HL-60/S4 (cell line): ENCODE results near the gene SEPTIN5.

Source experiments
- in situ Hi-C: fragments of 300-500 bp; cut with MboI; formaldehyde crosslinking; loops from 2 replicates; pipeline ENCODE4 v1.14.3; 2022; ENCODE audit warnings: low sequenced_read_pairs

The SEPTIN5 gene

GRCh38 chr22:19731361-19732135 lies 17.2 kb downstream of the SEPTIN5 start:
- in situ Hi-C loops, result no loop called here

GRCh38 chr22:19732403-19733113 lies 18.3 kb downstream of the SEPTIN5 start:
- in situ Hi-C loops, result no loop called here

- in situ Hi-C loops, result no loop called here
Measured at GRCh38 chr22:19733755-19734154, 19.5 kb downstream of the SEPTIN5 start.

GRCh38 chr22:19734163-19734562 lies 19.9 kb downstream of the SEPTIN5 start:
- in situ Hi-C loops, result no loop called here

GRCh38 chr22:19734837-19735382 lies 20.6 kb downstream of the SEPTIN5 start:
- in situ Hi-C loops, result no loop called here

GRCh38 chr22:19735665-19736510 lies 21.6 kb downstream of the SEPTIN5 start:
- in situ Hi-C loops, result no loop called here

- in situ Hi-C loops, result no loop called here
Measured at GRCh38 chr22:19737846-19738663, 23.8 kb downstream of the SEPTIN5 start.

GRCh38 chr22:19738664-19739447 lies 24.6 kb downstream of the SEPTIN5 start:
- in situ Hi-C loops, result no loop called here

- in situ Hi-C loops, result no loop called here
Measured at GRCh38 chr22:19739448-19739895, 25.2 kb downstream of the SEPTIN5 start.

- in situ Hi-C loops, result no loop called here
Measured at GRCh38 chr22:19739911-19740449, 25.7 kb downstream of the SEPTIN5 start.

GRCh38 chr22:19740586-19740985 lies 26.3 kb downstream of the SEPTIN5 start:
- in situ Hi-C loops, result no loop called here

GRCh38 chr22:19741053-19741452 lies 26.8 kb downstream of the SEPTIN5 start:
- in situ Hi-C loops, result no loop called here

- in situ Hi-C loops, result no loop called here
Measured at GRCh38 chr22:19742160-19743066, 28.1 kb downstream of the SEPTIN5 start.

GRCh38 chr22:19743081-19743480 lies 28.8 kb downstream of the SEPTIN5 start:
- in situ Hi-C loops, result no loop called here

GRCh38 chr22:19743651-19744050 lies 29.3 kb downstream of the SEPTIN5 start:
- in situ Hi-C loops, result no loop called here

- in situ Hi-C loops, result no loop called here
Measured at GRCh38 chr22:19744350-19745006, 30.2 kb downstream of the SEPTIN5 start.
